ENCODE data around the gene CCDC92.

DNA sequence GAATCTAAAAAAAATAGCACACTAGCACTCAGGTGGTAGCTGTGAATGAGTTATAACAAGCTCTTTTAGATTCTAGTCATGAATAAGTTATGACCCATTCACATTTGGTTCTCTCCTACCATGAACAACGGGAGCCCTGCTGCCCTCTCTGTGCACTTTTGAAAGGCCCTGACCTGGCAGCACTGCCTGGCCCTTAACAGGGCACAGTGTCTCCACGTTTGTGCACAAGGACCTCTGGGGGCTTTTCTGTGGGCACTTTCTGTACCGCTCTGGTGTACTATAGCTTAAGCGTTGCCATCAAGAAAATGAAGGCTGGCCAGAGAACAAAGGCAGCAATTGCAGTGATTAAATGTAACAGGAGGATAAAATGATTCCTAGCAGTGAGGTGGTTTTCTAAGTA, 21.2 kb downstream of the CCDC92 start:
- no peak for TF ChIP-seq GATA2 (IDR thresholded peaks at IDR 0.05; ENCODE audit: low read depth, low read length)
- TF ChIP-seq GATA3 (IDR thresholded peaks at IDR 0.05; ENCODE audit: low read depth, low read length): no peak

Measured in SH-SY5Y (cell line).